Fibroblast of lung (primary cell): Measurements from ENCODE around the gene SELL. TPM values are rescaled to one million over a fixed set of nuclear protein-coding genes. Genes with fewer than 3 reads are reported as not detected.

Experiments used
- DNase-seq, 2 donors: peaks; one replicate each; pipeline versions ENCODE4 v3.0.0 to v3.0.0-alpha.2; 2010; ENCODE audit warnings: low read depth in 2 of 2
- H2AFZ ChIP-seq: 2 replicates; pipeline ENCODE4 v1.5.1; 2012; ENCODE audit warnings: low read length, control low read depth, inconsistent platforms
- H3K27ac ChIP-seq: 2 replicates; pipeline ENCODE4 v1.5.1; 2011; ENCODE audit warnings: low read length, control low read depth; ENCODE audit not compliant: insufficient read depth
- H3K27me3 ChIP-seq: 2 replicates; pipeline ENCODE4 v1.5.1; 2011; ENCODE audit warnings: mild to moderate bottlenecking, low read length; ENCODE audit not compliant: control insufficient read depth, insufficient read depth
- H3K36me3 ChIP-seq: 2 replicates; pipeline ENCODE4 v1.5.1; 2011; ENCODE audit warnings: low read length; ENCODE audit not compliant: control insufficient read depth, insufficient read depth
- H3K4me1 ChIP-seq: 2 replicates; pipeline ENCODE4 v1.5.1; 2011; ENCODE audit warnings: low read length; ENCODE audit not compliant: control insufficient read depth, insufficient read depth; ENCODE audit errors: extremely low read depth
- H3K4me2 ChIP-seq: 2 replicates; pipeline ENCODE4 v1.5.1; 2011; ENCODE audit warnings: low read length, control low read depth; ENCODE audit not compliant: insufficient read depth; ENCODE audit errors: extremely low read depth
- H3K4me3 ChIP-seq, 4 experiments: fragments of 200-600 bp in 1 of 4; sonication (generic) in 1 of 4; replicated peaks in 1 of 4; 2 replicates each; pipeline ENCODE4 v1.5.1; 2011 to 2016; ENCODE audit warnings: low read length in 4 of 4, low read depth in 3 of 4, mild to moderate bottlenecking in 3 of 4, control low read depth in 2 of 4, inconsistent platforms in 1 of 4, mixed read lengths in 1 of 4; ENCODE audit not compliant: insufficient read depth in 1 of 4; ENCODE audit errors: control extremely low read depth in 1 of 4
- H3K79me2 ChIP-seq: 2 replicates; pipeline ENCODE4 v1.5.1; 2012; ENCODE audit warnings: mild to moderate bottlenecking, low read length, inconsistent platforms; ENCODE audit not compliant: control insufficient read depth, insufficient read depth
- H3K9ac ChIP-seq: 2 replicates; pipeline ENCODE4 v1.5.1; 2011; ENCODE audit warnings: mild to moderate bottlenecking, low read length, control low read depth; ENCODE audit not compliant: insufficient read depth
- H3K9me3 ChIP-seq: 2 replicates; pipeline ENCODE4 v1.5.1; 2012; ENCODE audit warnings: low read depth, low read length; ENCODE audit not compliant: control insufficient read depth, insufficient read depth
- H4K20me1 ChIP-seq: 2 replicates; pipeline ENCODE4 v1.5.1; 2011; ENCODE audit warnings: low read length; ENCODE audit not compliant: control insufficient read depth, insufficient read depth; ENCODE audit errors: extremely low read depth
- CTCF ChIP-seq, 2 donors: IDR thresholded peaks in 1 of 2; conservative IDR thresholded peaks in 1 of 2; 1 replicate in 1 of 2; 2 replicates in 1 of 2; pipeline ENCODE4 v1.5.1; 2011 to 2012; ENCODE audit warnings: low read length in 2 of 2, control low read depth in 1 of 2, inconsistent platforms in 1 of 2, low read depth in 1 of 2, mild to moderate bottlenecking in 1 of 2
- EZH2 ChIP-seq: IDR thresholded peaks from 2 replicates; pipeline ENCODE4 v1.5.1; 2012; ENCODE audit warnings: low read length, control low read depth, mild to moderate bottlenecking; ENCODE audit errors: missing control alignments
- polyA plus RNA-seq, 2 donors: library from polyadenylated mRNA; depleted of rRNA in 1 of 2; stranded (reverse) in 1 of 2; unstranded in 1 of 2; fragments of >200 nt; gene quantifications; 2 replicates each; pipeline ENCODE4 v1.2.1, GENCODE V29; 2011 to 2012; ENCODE audit warnings: missing spikeins in 1 of 2
- total RNA-seq: library from RNA; depleted of rRNA; stranded (reverse); fragments of >200 nt; gene quantifications from 2 replicates; pipeline ENCODE4 v1.2.1, GENCODE V29; 2014

Gene SELL
- total and polyA plus RNA-seq, 2 donors (not counting 1 experiment from before 2014, with no cell fraction given): 0.06 to 0.17 TPM

- Histone ChIP-seq H3K79me2 (no peaks in the 10 kb centered on the region), H3K4me2 (no peak overlapping the region), H3K4me3 (no peak overlapping the region), H3K4me1 (no peaks in the 10 kb centered on the region), H4K20me1 (no peaks in the 10 kb centered on the region), H3K9ac (no peak overlapping the region), H3K27ac (no peak overlapping the region), H3K36me3 (no peaks in the 10 kb centered on the region), H2AFZ (no peak overlapping the region), H3K27me3 (no peaks in the 10 kb centered on the region), H3K9me3 (no peaks in the 10 kb centered on the region)
- DNase-seq: no peak
- no peak for TF ChIP-seq CTCF (conservative IDR thresholded peaks at IDR 0.05 in 1 of 2, IDR thresholded peaks at IDR 0.05 in 1 of 2; ENCODE audit: low read depth in 1 of 2, low read length in 2 of 2)
- no peak for TF ChIP-seq EZH2
Observed at GRCh38 chr1:169694304-169695075, 16.9 kb downstream of the SELL start.

- no peaks in the 10 kb centered on the region for H3K9me3 ChIP-seq
- H3K79me2 ChIP-seq: no peaks in the 10 kb centered on the region
- no peaks in the 10 kb centered on the region for H4K20me1 ChIP-seq
- no peak overlapping the region for H3K4me3 ChIP-seq
- no peak overlapping the region for H2AFZ ChIP-seq
- H3K27ac ChIP-seq: no peak overlapping the region
- no peak overlapping the region for H3K9ac ChIP-seq
- no peak for DNase-seq
- H3K4me2 ChIP-seq: no peak overlapping the region
- H3K4me1 ChIP-seq: no peaks in the 10 kb centered on the region
- H3K36me3 ChIP-seq: no peaks in the 10 kb centered on the region
- TF ChIP-seq CTCF (conservative IDR thresholded peaks at IDR 0.05 in 1 of 2, IDR thresholded peaks at IDR 0.05 in 1 of 2; ENCODE audit: low read depth in 1 of 2, low read length in 2 of 2): no peak
- TF ChIP-seq EZH2: no peak
- no peaks in the 10 kb centered on the region for H3K27me3 ChIP-seq
Observed at GRCh38 chr1:169692756-169693460, 18.5 kb downstream of the SELL start.

DNA sequence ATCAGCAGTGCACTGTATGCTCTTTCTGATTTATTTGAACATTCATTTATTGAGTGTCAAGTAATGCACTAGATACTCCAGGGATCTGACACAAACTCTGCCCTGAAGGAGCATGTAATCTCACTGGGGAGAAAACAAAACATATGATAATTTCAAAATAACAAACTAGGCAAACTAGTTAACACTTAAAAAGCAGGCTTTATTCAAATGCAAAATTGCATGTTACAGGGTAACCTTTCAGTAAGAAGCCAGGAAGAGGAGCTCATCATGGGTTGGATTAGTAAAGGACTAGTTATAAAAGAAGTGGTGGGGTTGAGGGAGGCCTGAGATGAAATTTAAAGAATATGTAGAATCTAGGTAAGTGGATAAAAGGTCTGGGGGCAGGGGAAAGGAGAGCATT, 20.9 kb downstream of the SELL start:
- H3K36me3 ChIP-seq: no peaks in the 10 kb centered on the region
- no peak overlapping the region for H3K4me2 ChIP-seq
- no peak overlapping the region for H3K9ac ChIP-seq
- H3K9me3 ChIP-seq: no peaks in the 10 kb centered on the region
- H3K27me3 ChIP-seq: no peaks in the 10 kb centered on the region
- no peak overlapping the region for H2AFZ ChIP-seq
- no peaks in the 10 kb centered on the region for H3K79me2 ChIP-seq
- H3K4me1 ChIP-seq: no peaks in the 10 kb centered on the region
- H3K27ac ChIP-seq: no peak overlapping the region
- H4K20me1 ChIP-seq: no peaks in the 10 kb centered on the region
- TF ChIP-seq EZH2: no peak
- H3K4me3 ChIP-seq: no peak overlapping the region
- no peak for DNase-seq
